Ovary (tissue), 3 donors: Measurements from ENCODE around the gene ZNF518A.

Experiments used
- EP300 ChIP-seq: sonication (generic); formaldehyde crosslinking; IDR thresholded peaks from one replicate; pipeline ENCODE4 v1.6.1; 2017; ENCODE audit warnings: antibody characterized with exemption
- POLR2A ChIP-seq: fragments of 450-650 bp; IDR thresholded peaks from one replicate; pipeline ENCODE4 v1.6.1; 2017; ENCODE audit warnings: antibody characterized with exemption, mild to moderate bottlenecking, moderate library complexity
- TF ChIP-seq, protein P1 (sequence below), 3 donors: fragments of 450-650 bp in 2 of 3; fragments of 200-600 bp in 1 of 3; IDR thresholded peaks; one replicate each; pipeline versions ENCODE4 v1.5.1 to v1.8.0; 2016 to 2022; ENCODE audit warnings: antibody characterized with exemption in 3 of 3, mild to moderate bottlenecking in 1 of 3
- donor health status: DM: no; HTN: no; CAD: no.

DNA sequence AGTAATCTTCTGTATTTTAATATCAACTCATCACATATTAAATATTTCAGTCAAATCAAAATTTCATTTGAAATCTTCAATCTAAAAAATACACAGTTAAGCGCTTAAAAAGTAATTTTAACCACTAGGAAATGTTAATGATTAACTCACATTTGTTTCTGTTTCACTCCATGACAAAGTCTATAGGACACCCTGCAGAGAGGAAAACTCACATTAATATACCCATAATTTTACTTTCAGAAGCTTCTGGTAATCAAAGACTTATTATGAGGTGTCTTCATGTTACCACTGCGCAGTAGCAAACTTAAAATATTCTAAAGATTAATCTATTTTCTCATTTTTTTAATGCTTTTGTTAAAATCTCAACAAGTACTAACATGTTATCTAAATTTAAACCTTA, 41.0 kb upstream of the ZNF518A start:
- TF ChIP-seq EP300: no peak
- TF ChIP-seq, protein P1, sequence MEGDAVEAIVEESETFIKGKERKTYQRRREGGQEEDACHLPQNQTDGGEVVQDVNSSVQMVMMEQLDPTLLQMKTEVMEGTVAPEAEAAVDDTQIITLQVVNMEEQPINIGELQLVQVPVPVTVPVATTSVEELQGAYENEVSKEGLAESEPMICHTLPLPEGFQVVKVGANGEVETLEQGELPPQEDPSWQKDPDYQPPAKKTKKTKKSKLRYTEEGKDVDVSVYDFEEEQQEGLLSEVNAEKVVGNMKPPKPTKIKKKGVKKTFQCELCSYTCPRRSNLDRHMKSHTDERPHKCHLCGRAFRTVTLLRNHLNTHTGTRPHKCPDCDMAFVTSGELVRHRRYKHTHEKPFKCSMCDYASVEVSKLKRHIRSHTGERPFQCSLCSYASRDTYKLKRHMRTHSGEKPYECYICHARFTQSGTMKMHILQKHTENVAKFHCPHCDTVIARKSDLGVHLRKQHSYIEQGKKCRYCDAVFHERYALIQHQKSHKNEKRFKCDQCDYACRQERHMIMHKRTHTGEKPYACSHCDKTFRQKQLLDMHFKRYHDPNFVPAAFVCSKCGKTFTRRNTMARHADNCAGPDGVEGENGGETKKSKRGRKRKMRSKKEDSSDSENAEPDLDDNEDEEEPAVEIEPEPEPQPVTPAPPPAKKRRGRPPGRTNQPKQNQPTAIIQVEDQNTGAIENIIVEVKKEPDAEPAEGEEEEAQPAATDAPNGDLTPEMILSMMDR (IDR thresholded peaks at IDR 0.05): no peak
- no peak for TF ChIP-seq POLR2A
